HL-60/S4 (cell line): ENCODE data around the gene KHSRP.
"Not testable (repeated sequence)": the region's sequence is repeated elsewhere in the genome, so short reads cannot be mapped to it uniquely, and the experiment has no call there.

Source experiments
- in situ Hi-C: fragments of 300-500 bp; cut with MboI; formaldehyde crosslinking; loops from 2 replicates; pipeline ENCODE4 v1.14.3; 2022; ENCODE audit warnings: low sequenced_read_pairs

The KHSRP gene

GRCh38 chr19:6418562-6418932 is 6.1 kb downstream of the KHSRP start:
- in situ Hi-C loops, result no loop called here

DNA sequence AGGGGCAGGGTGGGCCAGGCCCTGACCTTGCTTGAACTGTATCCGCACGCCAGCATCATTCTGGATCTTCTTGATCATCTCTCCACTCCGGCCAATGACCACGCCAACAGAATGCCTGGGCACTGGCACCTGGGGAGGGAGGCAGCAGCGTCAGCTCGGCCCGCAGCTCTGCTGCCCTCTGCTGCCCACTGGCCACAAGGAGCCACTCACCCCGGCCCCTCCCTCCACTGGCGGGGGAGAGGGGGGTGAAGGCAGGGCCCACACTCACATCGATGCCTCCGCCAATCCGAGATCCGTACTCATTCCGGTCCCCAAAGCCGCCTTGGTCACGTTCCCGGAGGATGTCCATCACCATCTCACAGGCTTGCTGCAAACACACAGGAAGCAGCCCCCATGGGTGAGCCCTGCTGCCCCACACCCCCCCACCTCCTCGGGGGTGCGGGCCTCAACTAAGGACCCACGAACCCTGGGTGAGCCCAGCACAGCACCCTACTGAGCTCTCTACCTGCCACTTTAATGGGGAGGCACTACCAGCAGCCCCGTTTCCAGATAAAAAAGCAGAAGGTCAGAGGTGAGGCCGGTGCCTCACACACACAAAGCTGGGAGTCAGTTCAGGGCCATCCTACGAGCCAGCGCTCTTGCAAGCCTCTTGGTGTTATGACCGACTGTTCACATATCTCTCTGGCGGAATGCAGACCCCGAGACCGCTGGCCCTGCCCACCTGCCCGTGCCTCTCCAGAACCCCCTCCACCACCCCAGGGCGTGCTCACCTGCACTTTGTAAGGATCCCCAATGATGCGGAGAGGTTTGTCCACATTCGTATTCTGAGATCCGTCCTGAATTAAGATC is 6.7 kb downstream of the KHSRP start:
- in situ Hi-C loops, result no loop called here

DNA sequence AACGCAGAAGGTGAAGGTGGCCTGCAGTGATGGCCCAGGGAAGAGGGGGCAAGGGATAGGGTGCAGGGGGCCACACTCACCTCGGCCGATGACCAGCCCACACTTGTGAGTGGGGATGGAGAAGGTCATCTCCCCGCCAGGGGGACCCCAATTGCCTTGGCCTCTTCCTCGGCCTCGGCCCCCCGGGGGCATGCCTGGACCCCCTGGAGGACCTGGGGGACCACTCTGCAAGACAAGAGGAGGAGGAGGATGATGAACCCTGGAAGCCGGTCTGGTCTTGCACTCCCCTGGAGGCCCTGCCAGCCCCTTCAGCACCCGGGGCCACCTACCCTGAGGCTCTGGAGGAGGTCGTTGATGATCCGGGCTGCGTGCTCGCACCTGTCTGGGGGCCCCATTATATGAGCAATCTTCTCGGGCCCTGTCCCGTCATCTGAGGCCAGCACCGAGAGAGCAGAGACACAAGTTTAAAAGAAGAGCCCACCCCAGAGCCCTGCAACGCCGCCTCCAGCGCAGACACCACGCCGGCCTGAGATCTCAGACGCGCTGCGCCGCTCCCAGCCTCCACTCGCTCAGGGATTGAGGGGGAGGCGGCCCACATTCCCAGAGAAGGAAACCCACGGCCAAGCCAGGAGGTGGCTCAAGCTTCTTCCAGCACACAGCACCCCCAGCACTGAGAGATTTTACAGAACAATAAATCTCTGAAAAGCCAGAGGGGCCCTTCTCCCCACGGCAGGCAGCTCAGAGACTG is 7.8 kb downstream of the KHSRP start:
- in situ Hi-C loops, result no loop called here

GRCh38 chr19:6415591-6416190 is 8.9 kb downstream of the KHSRP start:
- in situ Hi-C loops, result no loop called here

DNA sequence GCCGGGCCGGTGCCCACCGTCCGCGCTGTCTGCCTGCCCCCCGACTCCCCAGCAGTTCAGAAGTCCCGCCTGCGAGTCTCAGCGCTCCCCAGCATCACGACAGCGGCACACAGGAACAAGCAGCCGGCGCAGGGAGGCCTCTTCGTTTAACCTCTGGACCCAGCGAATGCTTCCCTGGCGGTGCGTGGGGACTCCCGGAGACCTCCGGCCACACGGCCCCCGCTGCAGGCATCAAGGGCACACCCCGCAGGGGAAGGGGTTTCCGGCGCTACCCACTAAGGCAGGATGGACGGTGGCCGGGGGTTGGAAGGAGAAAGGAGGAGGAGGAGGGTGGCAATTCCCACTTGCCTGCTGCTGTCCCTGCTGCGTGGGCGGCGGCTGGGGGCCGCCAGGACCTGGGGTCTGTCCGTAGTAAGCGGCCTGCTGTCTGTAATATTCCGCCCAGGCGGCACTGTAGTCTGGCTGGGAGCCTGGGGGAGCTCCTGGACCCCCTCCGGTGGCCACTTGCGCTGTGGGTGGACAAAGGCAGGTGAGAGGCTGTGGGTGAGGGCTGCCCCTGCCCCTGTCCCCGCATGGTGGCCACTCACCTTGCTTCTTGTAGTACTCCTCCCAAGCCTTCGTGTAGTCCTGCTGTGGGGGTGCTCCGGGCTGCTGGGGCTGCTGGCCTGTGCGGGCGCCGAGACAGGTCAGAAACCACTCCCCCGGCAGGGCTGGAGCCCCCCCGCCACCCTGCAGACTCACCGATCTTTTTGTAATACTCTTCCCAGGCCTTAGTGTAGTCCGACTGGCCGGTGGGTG is 9.6 kb downstream of the KHSRP start:
- in situ Hi-C loops, result no loop called here

- in situ Hi-C loops, result no loop called here
These were observed 10.6 kb downstream of the KHSRP start for GRCh38 chr19:6413721-6414643.

- in situ Hi-C loops, result no loop called here
These were observed 11.3 kb downstream of the KHSRP start for GRCh38 chr19:6413291-6413690.

DNA sequence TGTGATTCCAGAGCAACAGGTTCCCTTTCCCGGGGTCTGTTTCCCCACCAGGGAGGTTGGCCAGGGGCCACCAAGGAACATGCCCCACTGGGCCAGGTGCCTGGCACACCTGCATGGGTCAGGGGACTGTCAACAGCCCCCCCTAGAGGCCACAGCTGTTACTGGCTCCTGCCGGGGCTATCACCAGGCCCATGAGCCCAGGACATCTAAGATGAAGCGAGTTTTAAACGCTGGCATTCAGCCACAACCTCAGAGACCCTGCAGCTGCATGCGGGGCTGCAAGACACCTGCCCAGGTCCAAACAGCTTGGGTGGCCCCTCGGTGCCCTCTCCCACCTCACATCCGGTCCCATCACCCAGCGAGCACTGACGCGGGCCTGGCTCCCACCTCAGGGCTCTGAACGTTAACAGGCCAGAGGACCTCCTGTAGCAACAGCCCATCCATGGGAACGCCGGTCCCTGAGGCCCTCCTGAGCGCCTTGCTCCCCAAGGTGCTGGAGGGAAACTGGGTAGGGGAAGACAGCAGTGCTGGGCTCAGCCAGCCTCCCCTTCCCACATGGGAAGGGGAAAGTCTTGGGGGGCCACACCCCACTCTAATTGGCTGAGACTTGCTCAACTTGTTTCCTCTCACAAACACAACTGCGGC is 12.0 kb downstream of the KHSRP start:
- in situ Hi-C loops, result no loop called here

- in situ Hi-C loops, result no loop called here
These were observed 12.6 kb downstream of the KHSRP start for GRCh38 chr19:6412061-6412446.

DNA sequence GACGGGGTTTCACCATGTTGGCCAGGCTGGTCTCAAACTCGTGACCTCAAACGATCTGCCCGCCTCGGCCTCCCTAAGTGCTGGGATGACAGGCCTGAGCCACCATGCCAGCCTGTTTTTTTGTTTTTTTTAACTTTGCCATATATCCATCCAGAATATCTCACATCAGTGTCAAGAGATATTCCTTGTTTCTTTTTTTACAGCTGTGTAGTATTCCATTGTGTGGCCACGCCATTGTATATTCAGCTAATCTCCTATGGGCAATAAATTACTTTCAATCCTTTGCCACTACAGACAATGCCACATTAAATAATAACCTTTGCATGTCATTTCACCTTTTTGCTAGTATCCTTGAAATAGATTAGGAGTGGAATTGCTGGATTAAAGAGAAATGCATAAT is 15.3 kb downstream of the KHSRP start:
- in situ Hi-C loops, result no loop called here

- in situ Hi-C loops, result no loop called here
These were observed 18.2 kb downstream of the KHSRP start for GRCh38 chr19:6406401-6406800.

GRCh38 chr19:6402837-6403608 is 21.6 kb downstream of the KHSRP start:
- in situ Hi-C loops, result no loop called here

DNA sequence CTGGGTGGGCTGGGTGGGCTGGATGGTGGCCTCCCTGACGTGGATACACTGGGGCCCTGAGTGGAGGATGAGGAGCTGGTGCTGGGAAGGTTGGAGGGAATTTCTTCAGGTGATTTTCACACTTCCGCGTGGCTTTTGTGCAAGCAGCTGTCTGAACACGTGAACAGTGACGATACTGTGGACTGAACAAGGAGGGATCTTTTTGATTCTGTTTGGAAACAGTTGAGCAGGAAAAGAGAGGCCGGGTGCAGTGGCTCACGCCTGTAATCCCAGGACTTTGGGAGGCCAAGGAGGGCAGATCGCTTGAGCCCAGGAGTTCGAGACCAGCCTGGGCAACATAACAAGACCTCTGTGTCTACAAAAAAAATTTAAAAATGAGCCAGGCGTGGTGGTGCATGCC is 22.6 kb downstream of the KHSRP start:
- in situ Hi-C loops, result no loop called here

GRCh38 chr19:6400062-6400944 is 24.3 kb downstream of the KHSRP start:
- in situ Hi-C loops, result not testable (repeated sequence)

- in situ Hi-C loops, result no loop called here
These were observed 28.3 kb downstream of the KHSRP start for GRCh38 chr19:6396305-6396704.

- in situ Hi-C loops, result no loop called here
These were observed 29.8 kb downstream of the KHSRP start for GRCh38 chr19:6394831-6395230.

DNA sequence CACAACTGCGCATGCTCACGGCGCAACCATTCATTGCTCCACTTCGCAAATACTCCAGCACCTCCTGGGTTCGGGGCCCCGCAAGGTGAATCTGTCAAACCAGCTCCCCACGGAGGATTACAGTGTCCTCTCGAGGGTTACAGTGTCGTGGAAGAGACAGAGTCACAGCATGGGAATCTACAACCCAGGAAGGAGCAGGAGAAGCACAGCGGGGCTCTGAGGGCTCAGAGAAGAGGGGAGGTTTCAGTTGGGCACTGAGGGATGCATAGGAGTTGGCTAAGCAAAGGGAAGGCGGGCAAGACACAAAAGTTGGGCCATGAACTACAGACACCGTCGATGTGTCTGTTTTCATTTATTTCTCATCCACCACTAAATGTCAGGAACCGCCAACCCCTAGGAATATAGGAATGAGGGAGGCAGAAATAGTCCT is 30.6 kb downstream of the KHSRP start:
- in situ Hi-C loops, result no loop called here
